Esophagus squamous epithelium (tissue), 5 donors: ENCODE results near the gene TBPL2. TPM values are rescaled to one million over a fixed set of nuclear protein-coding genes. Genes with fewer than 3 reads are reported as not detected.

Source experiments
- DNase-seq: peaks from one replicate; lab custom pipeline; 2025; lab: John Stamatoyannopoulos, UW
- H3K27ac ChIP-seq, 4 donors: fragments of 200-600 bp; sonication (generic); one replicate each; pipeline ENCODE4 v1.5.1; 2016 to 2019; ENCODE audit warnings: mild to moderate bottlenecking in 1 of 4
- H3K27me3 ChIP-seq, 4 donors: fragments of 200-600 bp; sonication (generic); 1 replicate in 3 of 4; 2 replicates in 1 of 4; pipeline versions ENCODE4 v1.5.1 to v1.6.0; 2017 to 2021; ENCODE audit warnings: antibody characterized with exemption in 1 of 4
- H3K36me3 ChIP-seq, 3 donors: fragments of 200-600 bp; sonication (generic); one replicate each; pipeline ENCODE4 v1.5.1; 2016 to 2019
- H3K4me1 ChIP-seq, 3 donors: fragments of 200-600 bp; sonication (generic); one replicate each; pipeline ENCODE4 v1.5.1; 2017 to 2019
- H3K4me3 ChIP-seq, 4 donors: fragments of 200-600 bp; sonication (generic); 1 replicate in 3 of 4; 2 replicates in 1 of 4; pipeline ENCODE4 v1.5.1; 2016 to 2019; ENCODE audit warnings: mild to moderate bottlenecking in 2 of 4, moderate library complexity in 1 of 4
- H3K9me3 ChIP-seq, 3 donors: fragments of 200-600 bp; sonication (generic); one replicate each; pipeline ENCODE4 v1.5.1; 2016 to 2019
- POLR2A ChIP-seq, 4 donors: fragments of 450-650 bp; IDR thresholded peaks; one replicate each; pipeline ENCODE4 v1.6.1; 2017; ENCODE audit warnings: antibody characterized with exemption in 4 of 4, mild to moderate bottlenecking in 4 of 4, moderate library complexity in 3 of 4
- WGBS, 2 donors: methylation state at CpG; one replicate each; pipeline ENCODE4 v1.1.5; 2018; 5-methylcytosine and 5-hydroxymethylcytosine counted together
- intact Hi-C: fragments of 100-400 bp; cut with DNase I; formaldehyde crosslinking; loops from one replicate; pipeline ENCODE4 v1.15.0; 2022
- total RNA-seq, 4 donors: library from RNA; depleted of rRNA; stranded (reverse); fragments of >200 nt; gene quantifications; one replicate each; pipeline ENCODE4 v1.1.0, GENCODE V29; 2016
- TF ChIP-seq, protein P1 (sequence below), 6 experiments: fragments of 450-650 bp in 4 of 6; fragments of 200-600 bp in 2 of 6; sonication (generic) in 2 of 6; IDR thresholded peaks; one replicate each; pipeline ENCODE4 v1.5.1; 2016 to 2019; ENCODE audit warnings: antibody characterized with exemption in 6 of 6, mild to moderate bottlenecking in 4 of 6, moderate library complexity in 4 of 6
- donor health status: DM: yes; HTN: yes; CAD: no.

TBPL2 gene
- total RNA-seq, 4 donors from 2014 or later, result not detected

GRCh38 chr14:55417955-55418354 is 22.5 kb downstream of the TBPL2 start:
- no peak for DNase-seq
- Histone ChIP-seq H3K9me3 (no peaks in the 10 kb centered on the region), H3K27ac (no peak overlapping the region), H3K27me3 (no peaks in the 10 kb centered on the region), H3K36me3 (no peaks in the 10 kb centered on the region), H3K4me1 (peaks cover 0 to 9% (median 0%) of the 10 kb centered on the region in 3 donors), H3K4me3 (no peak overlapping the region)
- TF ChIP-seq, protein P1, sequence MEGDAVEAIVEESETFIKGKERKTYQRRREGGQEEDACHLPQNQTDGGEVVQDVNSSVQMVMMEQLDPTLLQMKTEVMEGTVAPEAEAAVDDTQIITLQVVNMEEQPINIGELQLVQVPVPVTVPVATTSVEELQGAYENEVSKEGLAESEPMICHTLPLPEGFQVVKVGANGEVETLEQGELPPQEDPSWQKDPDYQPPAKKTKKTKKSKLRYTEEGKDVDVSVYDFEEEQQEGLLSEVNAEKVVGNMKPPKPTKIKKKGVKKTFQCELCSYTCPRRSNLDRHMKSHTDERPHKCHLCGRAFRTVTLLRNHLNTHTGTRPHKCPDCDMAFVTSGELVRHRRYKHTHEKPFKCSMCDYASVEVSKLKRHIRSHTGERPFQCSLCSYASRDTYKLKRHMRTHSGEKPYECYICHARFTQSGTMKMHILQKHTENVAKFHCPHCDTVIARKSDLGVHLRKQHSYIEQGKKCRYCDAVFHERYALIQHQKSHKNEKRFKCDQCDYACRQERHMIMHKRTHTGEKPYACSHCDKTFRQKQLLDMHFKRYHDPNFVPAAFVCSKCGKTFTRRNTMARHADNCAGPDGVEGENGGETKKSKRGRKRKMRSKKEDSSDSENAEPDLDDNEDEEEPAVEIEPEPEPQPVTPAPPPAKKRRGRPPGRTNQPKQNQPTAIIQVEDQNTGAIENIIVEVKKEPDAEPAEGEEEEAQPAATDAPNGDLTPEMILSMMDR (IDR thresholded peaks at IDR 0.05), result no peak
- TF ChIP-seq POLR2A (IDR thresholded peaks at IDR 0.05), result no peak
- intact Hi-C loops, result no loop called here

GRCh38 chr14:55416866-55417265 is 23.6 kb downstream of the TBPL2 start:
- WGBS, 2 donors, result 43 to 48% methylated on average over 5 of the region's 5 CpGs
- H3K4me3 ChIP-seq, result no peak overlapping the region
- no peaks in the 10 kb centered on the region for H3K36me3 ChIP-seq
- H3K9me3 ChIP-seq, result no peaks in the 10 kb centered on the region
- no peak for DNase-seq
- H3K4me1 ChIP-seq, result peaks cover 0 to 20% (median 0%) of the 10 kb centered on the region in 3 donors
- H3K27ac ChIP-seq, result no peak overlapping the region
- TF ChIP-seq, protein P1 (IDR thresholded peaks at IDR 0.05), result peak in 2 of 6 experiments; percentile 14 to 37
- TF ChIP-seq POLR2A (IDR thresholded peaks at IDR 0.05), result no peak
- intact Hi-C loops, result no loop called here
- no peaks in the 10 kb centered on the region for H3K27me3 ChIP-seq

DNA sequence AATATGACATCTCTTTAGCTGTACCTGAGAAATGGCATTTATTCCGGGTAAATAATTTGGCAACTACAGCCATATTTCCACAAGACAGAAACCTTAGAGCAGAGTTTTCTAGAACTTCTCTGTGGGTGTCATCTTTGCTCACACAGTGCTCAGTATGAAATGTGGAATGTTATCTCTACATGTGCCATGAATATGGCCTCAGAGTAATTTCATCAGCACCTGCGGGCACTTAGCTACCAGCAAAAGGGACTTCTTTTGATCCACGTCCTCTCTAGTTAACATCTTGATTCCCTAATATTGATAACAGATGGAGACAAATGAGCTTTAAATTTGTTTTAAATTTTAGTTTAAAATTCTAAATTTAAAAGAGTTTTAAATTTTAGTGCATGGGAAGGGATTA is 25.9 kb downstream of the TBPL2 start:
- Histone ChIP-seq H3K27ac (no peak overlapping the region), H3K9me3 (no peaks in the 10 kb centered on the region), H3K4me3 (no peak overlapping the region), H3K36me3 (no peaks in the 10 kb centered on the region), H3K4me1 (peaks cover 0 to 37% (median 10%) of the 10 kb centered on the region in 3 donors), H3K27me3 (no peaks in the 10 kb centered on the region)
- WGBS, 2 donors, result 76 to 84% methylated on average over 3 of the region's 3 CpGs
- TF ChIP-seq, protein P1 (IDR thresholded peaks at IDR 0.05), result no peak
- TF ChIP-seq POLR2A (IDR thresholded peaks at IDR 0.05), result no peak
- intact Hi-C loops, result no loop called here
- DNase-seq, result no peak

- 22 to 42% methylated on average over 5 of the region's 5 CpGs for WGBS, 2 donors
- H3K9me3 ChIP-seq, result no peaks in the 10 kb centered on the region
- peaks cover 0 to 11% (median 0%) of the 10 kb centered on the region in 3 donors for H3K36me3 ChIP-seq
- DNase-seq, result no peak
- peaks cover 0 to 45% (median 10%) of the 10 kb centered on the region in 3 donors for H3K4me1 ChIP-seq
- no peaks in the 10 kb centered on the region for H3K27me3 ChIP-seq
- TF ChIP-seq POLR2A (IDR thresholded peaks at IDR 0.05), result no peak
- TF ChIP-seq, protein P1 (IDR thresholded peaks at IDR 0.05), result no peak
- intact Hi-C loops, result no loop called here
- H3K4me3 ChIP-seq, result peak overlapping the region in 3 of 4 donors; percentile 84 to 98 (median 97)
- peak overlapping the region; percentile 90 to 97 (median 92) for H3K27ac ChIP-seq
Measured at GRCh38 chr14:55412676-55413075, 27.7 kb downstream of the TBPL2 start.

- no peaks in the 10 kb centered on the region for H3K27me3 ChIP-seq
- H3K4me1 ChIP-seq, result peaks cover 0 to 45% (median 10%) of the 10 kb centered on the region in 3 donors
- H3K9me3 ChIP-seq, result no peaks in the 10 kb centered on the region
- DNase-seq, result peak; percentile 39
- 6 to 7% methylated on average over 10 to 22 of the region's 57 CpGs for WGBS, 2 donors
- peak within 1 kb of the TSS; percentile 90 to 97 (median 92) for H3K27ac ChIP-seq
- peak within 1 kb of the TSS; percentile 81 to 98 (median 90) for H3K4me3 ChIP-seq
- intact Hi-C loops, result no loop called here
- TF ChIP-seq POLR2A (IDR thresholded peaks at IDR 0.05), result peak in 2 of 4 donors; percentile 60 to 66
- TF ChIP-seq, protein P1 (IDR thresholded peaks at IDR 0.05), result no peak
- peaks cover 0 to 18% (median 0%) of the 10 kb centered on the region in 3 donors for H3K36me3 ChIP-seq
Measured at GRCh38 chr14:55411426-55412389, 28.7 kb downstream of the TBPL2 start, which contains the start of gene ATG14. TSS of gene ATG14 (minus strand) at chr14:55411830. CDS start at chr14:55411822, 8 bp downstream.
